ENCODE results near the gene KIF21A.

Gene KIF21A, protein sequence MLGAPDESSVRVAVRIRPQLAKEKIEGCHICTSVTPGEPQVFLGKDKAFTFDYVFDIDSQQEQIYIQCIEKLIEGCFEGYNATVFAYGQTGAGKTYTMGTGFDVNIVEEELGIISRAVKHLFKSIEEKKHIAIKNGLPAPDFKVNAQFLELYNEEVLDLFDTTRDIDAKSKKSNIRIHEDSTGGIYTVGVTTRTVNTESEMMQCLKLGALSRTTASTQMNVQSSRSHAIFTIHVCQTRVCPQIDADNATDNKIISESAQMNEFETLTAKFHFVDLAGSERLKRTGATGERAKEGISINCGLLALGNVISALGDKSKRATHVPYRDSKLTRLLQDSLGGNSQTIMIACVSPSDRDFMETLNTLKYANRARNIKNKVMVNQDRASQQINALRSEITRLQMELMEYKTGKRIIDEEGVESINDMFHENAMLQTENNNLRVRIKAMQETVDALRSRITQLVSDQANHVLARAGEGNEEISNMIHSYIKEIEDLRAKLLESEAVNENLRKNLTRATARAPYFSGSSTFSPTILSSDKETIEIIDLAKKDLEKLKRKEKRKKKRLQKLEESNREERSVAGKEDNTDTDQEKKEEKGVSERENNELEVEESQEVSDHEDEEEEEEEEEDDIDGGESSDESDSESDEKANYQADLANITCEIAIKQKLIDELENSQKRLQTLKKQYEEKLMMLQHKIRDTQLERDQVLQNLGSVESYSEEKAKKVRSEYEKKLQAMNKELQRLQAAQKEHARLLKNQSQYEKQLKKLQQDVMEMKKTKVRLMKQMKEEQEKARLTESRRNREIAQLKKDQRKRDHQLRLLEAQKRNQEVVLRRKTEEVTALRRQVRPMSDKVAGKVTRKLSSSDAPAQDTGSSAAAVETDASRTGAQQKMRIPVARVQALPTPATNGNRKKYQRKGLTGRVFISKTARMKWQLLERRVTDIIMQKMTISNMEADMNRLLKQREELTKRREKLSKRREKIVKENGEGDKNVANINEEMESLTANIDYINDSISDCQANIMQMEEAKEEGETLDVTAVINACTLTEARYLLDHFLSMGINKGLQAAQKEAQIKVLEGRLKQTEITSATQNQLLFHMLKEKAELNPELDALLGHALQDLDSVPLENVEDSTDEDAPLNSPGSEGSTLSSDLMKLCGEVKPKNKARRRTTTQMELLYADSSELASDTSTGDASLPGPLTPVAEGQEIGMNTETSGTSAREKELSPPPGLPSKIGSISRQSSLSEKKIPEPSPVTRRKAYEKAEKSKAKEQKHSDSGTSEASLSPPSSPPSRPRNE (N-terminal part only)

DNA sequence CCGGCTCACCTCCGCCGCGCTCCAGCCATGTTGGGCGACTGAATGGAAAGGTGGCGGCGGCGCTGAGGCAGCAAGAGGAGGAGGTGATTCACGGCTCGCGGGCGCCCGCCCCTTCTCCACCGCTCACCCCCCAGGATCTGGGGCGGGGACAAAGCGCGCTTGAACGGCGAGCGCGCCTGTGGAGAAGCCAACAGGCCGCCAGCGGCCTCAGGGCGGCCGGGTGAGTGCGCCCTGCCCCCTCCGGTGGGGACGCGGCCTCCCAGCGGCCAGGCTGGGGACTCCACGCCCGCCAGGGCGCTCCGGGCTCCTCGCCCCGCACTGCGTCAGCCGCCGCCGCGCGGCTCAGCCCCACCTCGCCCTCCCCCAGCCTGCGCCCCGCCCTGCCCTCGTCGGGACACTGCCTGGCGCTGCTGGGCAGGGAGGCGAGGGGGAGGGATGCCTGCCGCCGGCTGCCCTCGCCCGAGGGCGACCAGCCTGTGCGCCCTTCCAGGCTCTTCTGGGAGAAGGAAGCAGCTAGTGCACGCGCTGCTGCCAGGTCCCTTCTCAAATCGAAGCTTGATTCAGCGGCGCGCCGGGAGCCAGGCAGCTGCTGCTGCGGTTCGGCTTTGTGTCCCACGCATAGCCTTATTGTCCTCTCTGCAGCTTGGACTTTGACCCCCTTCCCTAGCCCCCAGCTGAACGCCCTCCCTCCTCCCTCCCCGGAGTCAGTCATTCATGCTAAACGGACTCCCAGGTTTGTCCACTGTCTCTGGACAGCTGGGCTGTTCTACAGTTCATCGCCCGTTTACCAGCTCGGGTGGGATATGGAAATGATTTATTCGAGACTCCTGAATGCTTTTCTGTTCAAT lies at the start of gene KIF21A:
Gene KIF21A (minus strand): TSS at position 40 of the 848 bp plus-strand sequence. CDS start 150 bp downstream, outside the sequence.
- peak; percentile 87 for DNase-seq

GRCh38 chr12:39490500-39491282 lies 47.8 kb upstream of the KIF21A start:
- no peak for DNase-seq

DNA sequence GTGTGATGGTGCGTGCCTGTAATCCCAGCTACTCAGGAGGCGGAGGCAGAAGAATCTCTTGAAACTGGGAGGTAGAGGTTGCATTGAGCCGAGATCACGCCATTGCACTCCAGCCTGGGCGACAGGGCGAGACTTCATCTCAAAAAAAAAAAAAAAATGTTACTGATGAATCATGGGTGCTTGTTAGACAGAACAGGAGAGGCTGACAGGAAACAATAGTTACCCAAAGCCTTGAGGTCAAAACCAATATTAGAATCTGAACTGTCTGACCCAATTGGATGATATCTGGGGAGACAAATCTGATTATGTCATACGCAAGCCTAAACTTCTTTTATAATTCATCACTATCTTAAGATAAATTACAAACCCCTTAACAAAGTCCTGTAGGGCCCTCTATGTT lies 40.7 kb upstream of the KIF21A start:
- DNase-seq: no peak

GRCh38 chr12:39483042-39483441 lies 40.1 kb upstream of the KIF21A start:
- DNase-seq: no peak

DNA sequence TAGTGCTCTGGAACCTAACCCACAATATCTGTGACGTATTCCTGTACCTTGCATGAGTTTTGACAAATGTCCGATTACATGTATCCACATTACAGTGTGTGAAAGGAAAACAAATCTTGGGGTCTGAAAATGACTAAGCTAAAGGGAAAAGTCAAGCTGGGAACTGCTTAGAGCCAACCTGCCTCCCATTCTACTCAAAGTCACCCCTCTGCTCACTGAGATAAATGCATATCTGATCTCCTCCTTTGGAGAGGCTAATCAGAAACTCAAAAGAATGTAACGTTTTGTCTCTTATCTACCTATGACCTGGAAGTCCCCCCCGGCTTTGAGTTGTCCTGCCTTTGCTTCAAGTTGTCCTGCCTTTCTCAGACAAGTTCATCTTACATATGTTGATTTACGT lies 34.0 kb upstream of the KIF21A start:
- no peak for DNase-seq

GRCh38 chr12:39476121-39476520 lies 33.2 kb upstream of the KIF21A start:
- no peak for DNase-seq

- DNase-seq: peak; percentile 22
Observed at GRCh38 chr12:39475136-39475535, 32.2 kb upstream of the KIF21A start.

DNA sequence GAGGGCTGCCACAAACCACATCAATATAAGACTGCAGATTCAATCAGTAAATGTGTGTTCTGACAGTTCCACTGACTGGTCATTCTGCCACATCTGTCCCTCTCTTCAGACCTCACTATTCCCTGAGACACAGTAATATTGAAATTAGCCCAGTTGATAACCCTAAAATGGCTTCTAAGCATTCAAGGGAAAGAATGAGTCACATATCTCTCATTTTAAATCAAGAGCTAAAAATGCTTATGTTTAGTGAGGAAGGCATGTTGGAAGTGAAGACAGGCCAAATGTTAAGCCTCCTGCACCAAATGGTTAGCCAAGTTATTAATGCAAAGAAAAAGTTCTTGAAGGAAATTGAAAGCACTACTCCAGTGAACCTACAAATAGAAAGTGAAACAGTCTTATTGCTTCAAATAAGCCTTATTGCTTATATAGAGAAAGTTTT lies 24.5 kb upstream of the KIF21A start:
- DNase-seq: no peak

GRCh38 chr12:39464976-39465695 lies 22.2 kb upstream of the KIF21A start:
- DNase-seq: no peak

GRCh38 chr12:39461059-39461458 lies 18.1 kb upstream of the KIF21A start:
- DNase-seq: no peak

- no peak for DNase-seq
Observed at GRCh38 chr12:39459027-39459434, 16.1 kb upstream of the KIF21A start.

DNA sequence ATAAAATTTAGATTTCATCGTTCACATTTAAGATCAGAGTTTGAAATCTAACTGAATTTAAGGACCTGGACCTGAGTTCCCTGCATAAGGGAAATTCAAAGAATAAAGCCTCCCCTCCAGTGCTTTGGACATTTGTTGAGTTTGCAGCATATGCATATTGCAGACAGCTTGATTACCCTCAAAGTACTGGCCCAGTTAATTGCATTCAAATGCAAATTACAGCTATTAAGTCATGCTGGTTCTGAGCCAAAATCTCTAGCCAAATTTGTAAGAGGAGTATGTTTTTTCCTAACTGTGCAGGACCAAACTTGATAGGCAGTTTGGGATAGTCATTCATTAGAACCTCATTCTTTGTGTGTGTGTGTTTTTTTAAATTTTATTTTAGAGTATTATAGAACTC lies 9.1 kb upstream of the KIF21A start:
- no peak for DNase-seq

DNA sequence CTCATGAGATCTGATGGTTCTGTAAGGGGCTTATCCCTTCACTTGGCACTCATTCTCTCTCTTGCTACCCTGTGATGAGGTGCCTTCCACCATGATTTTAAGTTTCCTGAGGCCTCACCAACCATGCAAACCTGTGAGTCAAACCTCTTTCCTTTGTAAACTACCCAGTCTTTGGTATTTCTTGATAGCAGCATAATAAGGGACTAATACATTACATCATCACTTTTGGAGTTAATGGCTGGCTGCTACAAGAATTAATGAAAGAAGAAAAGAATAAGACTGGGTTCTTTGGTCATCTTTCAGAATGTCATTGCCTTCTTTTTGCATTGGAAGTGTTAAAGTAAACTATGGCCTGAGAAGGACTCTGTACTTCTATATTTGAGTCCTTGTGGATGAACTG lies 5.1 kb upstream of the KIF21A start:
- no peak for DNase-seq

GRCh38 chr12:39443929-39444209 lies 949 bp upstream of the KIF21A start:
- DNase-seq: no peak

- DNase-seq: no peak
Observed at GRCh38 chr12:39442831-39443080, 164 bp downstream of the KIF21A start.

DNA sequence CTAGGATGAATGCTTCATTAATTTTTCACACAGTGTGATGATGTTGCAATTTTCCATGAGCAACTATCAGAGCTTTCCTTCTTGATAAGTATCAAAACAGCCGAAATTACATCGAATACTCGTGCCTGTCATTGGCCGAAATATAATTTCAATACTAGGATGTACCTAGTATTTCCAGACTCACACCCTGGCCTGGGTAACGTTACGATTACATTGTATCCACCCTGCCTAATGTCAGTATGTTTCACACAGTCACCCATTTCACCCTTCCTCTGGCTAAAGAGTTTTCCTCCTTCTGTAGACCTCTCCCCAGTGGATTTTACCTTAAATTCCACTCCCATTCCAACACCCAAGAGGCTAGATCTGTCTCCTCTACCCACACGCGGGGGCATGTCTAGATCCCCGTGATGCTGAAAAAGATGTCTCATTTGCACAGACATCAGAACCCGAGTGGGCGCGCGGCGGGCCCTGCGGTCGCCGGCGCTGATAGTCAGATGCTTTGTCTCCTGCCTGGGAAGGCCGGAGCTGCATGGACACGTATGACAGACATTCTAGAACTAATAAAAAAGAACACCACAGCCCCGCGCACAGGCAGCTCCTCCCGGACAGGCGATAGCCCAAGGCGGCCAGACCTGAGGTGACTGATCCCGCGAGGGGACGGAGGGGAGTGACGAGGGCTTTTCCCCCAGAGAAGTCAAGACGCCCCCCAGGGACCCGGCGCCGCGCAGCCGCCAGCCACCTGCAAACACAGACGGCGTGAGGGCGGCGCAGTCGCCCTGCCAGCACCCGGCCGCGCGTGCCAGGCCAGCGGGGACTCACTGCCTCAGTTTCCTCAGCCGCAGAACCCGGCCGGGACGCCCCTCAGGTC lies 723 bp downstream of the KIF21A start:
- DNase-seq: peak; percentile 44

DNA sequence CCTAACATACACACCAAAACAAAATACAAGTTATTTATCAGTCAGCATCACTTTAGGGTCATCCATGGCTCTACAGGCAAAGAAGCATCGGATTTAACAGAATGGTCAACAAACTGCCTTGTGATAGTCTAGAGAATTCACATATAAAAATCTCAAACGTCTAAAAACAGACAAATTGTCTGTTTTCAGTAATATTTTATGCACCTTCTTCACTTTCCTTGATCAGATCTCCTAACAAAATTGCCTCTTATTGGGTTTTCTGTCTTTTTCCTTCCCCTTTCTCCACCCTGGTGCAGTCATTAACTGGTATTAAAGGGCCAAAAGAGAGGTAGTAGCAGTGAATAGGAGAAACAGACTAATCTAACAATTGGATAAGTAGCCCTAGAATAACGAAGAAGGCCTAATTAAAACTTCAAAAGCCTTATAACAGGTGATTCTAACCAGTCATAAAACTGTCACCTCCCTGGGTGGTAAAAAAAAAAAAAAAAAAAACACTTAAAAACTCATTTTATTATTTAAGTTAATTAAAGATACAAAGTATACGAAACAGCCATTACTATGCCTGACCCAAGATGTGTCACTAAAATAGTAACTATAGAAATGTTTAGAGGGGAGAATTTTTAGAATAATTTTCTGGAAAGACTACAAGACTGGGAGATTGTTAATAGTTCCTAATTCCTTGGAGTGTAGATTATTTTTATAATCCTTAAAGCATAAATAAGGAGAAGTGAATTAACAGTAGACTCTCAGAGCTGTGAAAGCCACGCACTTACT lies 1.5 kb downstream of the KIF21A start:
- no peak for DNase-seq

- DNase-seq: no peak
Observed at GRCh38 chr12:39440781-39441180, 2.1 kb downstream of the KIF21A start.

DNA sequence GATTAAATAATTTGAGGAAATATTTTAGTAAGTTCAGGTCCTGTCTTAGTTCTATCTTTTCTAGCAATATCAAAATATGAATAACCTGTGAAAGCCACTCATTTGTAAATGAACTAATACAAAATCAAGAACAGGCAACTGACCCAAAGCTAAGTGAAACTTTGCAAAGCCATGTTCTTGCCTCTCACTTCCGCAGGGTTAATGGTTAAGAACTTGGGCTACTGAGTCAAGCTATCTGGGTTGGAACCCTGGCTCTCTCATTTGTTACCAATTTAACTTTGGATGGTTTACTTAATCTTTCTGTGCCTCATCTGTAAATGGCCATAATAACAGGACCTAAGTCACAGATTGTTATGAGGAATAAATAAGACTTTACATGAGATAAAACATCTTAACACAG lies 2.8 kb downstream of the KIF21A start:
- no peak for DNase-seq

All from NCI-H526 treated with DMSO at 0.1 percent for 48 hours (cell line).